GM19193 (cell line): ENCODE measurements around the gene POLR1G.

Experiments used
- POLR2A ChIP-seq: IDR thresholded peaks from 4 replicates; pipeline ENCODE4 v1.6.1; 2011; ENCODE audit not compliant: insufficient read depth, insufficient read length; ENCODE audit errors: extremely low read depth

POLR1G gene

DNA sequence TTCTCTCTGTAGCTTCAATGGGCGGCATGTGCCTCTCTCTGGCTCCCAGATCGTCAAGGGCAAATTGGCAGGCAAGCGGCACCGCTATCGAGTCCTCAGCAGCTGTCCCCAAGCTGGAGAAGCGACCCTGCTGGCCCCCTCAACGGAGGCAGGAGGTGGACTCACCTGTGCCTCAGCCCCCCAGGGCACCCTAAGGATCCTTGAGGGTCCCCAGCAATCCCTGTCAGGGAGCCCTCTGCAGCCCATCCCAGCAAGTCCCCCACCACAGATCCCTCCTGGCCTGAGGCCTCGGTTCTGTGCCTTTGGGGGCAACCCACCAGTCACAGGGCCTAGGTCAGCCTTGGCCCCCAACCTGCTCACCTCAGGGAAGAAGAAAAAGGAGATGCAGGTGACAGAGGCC is 1.7 kb downstream of the POLR1G start:
- no peak for TF ChIP-seq POLR2A

DNA sequence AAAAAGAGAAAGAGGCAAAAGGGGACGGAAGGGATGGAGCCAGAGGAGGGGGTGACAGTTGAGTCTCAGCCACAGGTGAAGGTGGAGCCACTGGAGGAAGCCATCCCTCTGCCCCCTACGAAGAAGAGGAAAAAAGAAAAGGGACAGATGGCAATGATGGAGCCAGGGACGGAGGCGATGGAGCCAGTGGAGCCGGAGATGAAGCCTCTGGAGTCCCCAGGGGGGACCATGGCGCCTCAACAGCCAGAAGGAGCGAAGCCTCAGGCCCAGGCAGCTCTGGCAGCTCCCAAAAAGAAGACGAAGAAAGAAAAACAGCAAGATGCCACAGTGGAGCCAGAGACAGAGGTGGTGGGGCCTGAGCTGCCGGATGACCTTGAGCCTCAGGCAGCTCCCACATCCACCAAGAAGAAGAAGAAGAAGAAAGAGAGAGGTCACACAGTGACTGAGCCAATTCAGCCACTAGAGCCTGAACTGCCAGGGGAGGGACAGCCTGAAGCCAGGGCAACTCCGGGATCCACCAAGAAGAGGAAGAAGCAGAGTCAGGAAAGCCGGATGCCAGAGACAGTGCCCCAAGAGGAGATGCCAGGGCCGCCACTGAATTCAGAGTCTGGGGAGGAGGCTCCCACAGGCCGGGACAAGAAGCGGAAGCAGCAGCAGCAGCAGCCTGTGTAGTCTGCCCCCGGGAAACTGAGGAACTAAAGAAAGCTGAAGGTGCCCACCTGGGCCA is 2.5 kb downstream of the POLR1G start:
- TF ChIP-seq POLR2A, result no peak

DNA sequence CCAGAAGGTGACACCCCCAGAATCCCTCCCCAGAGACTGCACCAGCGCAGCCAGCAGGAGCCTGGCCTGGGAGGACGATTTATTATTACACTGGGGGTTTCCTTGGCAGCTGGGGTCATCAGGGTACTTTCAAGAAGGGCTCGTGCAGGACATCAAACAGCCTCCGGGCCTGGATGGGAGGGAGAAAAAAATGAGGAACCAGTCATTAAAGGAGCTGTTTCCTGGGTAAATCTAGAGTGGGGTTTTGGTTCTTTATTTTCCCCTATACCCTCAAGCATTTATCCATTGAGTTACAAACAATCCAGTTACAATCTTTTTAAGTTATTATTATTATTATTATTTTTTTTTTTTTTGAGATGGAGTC is 3.1 kb downstream of the POLR1G start:
- no peak for TF ChIP-seq POLR2A

DNA sequence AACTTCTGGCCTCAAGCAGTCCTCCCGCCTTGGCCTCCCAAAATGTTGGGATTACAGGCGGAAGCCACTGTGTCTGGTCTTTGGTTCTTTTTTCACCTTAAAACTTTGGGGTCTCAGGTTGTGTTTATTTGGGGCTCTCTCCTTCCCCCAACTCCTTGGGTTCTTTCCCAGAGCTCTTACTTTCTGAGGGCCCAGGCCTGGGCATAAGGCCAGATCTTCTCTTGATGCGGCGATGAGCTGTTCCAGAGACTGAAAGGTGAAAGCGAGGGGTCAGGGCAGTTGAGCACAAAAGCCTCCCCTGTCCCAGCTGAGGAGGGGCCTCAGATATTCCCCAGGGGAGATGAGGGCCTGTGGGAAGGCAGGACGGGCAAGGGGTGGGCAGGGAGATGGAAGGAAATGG is 7.1 kb downstream of the POLR1G start:
- no peak for TF ChIP-seq POLR2A

DNA sequence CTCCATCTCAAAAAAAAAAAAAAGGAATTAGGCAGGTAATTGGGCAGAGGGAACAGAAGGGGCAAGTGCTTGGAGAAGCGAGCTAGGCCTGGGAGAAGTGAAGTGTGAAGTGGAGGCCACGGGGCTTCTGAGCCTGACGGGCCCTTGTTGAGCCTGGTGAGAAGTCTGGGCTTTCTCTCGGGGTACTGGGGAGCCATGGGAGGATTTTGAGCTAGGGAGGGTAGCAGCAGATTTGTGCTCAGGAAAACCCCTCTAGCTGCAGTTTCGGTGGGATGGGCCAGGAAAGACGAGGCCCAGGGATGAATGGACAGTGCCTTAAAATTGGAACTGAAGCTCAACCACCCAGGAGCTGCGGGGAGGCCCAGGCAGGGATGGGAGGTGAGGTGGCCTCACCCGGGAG is 8.0 kb downstream of the POLR1G start:
- no peak for TF ChIP-seq POLR2A

DNA sequence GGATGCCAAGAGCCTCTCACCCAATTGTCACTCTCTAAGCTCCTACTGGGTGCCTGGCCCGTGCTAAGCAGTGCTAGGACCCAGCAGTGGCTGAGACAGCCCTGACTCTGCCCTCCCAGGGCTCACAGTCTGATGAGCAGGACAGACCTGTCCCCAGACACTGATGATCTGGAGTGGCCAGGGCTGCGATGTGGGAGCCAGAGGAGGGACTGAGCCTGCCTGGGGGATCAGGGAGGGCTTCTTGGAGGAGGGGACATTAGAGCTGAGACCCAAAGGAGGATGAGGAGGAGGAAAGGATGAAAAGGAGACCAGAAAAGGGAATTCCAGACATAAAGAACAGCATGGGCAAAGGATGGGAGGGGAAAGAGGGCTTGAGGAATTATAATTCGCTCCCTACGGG is 10.7 kb downstream of the POLR1G start:
- TF ChIP-seq POLR2A, result no peak

DNA sequence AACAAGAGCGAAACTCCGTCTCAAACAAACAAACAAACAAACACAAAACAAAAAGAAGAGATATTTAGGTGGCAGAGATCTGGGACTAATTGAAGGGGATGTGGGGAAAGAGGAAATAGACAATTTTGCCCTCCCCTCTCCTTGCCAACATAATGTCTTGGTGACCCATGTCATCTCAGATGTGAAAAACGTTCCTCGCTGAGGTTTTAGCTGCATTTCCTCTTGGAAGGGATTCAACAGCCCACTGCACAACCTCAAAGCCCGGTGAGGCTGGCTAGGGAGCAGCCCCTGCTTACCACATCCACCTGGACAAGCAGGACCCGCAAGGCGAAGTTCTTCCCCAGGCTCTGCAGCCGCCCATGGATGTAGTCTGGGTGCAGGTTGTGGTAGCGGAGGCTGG is 12.4 kb downstream of the POLR1G start:
- no peak for TF ChIP-seq POLR2A

DNA sequence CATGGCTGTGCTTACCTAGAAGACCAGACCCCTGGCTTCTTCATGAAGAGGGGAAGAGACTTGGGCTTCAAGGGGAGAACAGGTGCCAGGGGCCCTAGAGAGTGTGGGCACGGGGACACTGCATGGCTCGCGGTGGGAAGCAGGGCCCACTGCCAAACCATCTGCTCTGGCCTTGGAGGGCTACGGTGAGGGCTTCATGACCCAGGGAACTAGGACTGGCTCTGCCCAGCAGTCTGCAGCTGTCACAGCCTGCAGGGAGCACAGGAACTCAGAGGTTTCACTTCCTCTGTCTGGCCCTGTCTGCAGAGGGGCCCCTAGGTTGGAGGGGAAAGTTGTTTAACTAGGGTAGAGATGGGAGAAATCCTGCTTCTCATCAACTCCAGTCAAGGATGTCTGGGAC is 13.0 kb downstream of the POLR1G start:
- TF ChIP-seq POLR2A, result no peak

DNA sequence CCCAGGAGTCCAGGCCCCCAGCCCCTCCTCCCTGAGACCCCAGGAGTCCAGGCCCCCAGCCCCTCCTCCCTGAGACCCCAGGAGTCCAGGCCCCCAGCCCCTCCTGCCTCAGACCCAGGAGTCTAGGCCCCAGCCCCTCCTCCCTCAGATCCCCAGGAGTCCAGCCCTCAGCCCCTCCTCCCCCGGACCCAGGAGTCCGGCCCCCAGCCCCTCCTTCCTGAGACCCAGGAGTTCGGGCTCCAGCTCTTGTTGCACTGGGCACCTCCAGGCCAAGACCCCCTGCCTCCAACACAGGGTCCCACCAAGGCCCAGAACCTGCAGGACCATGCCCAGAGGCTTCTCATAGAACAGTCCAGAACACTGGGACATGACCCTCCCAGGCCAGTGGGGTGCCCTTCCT is 13.5 kb downstream of the POLR1G start:
- no peak for TF ChIP-seq POLR2A

DNA sequence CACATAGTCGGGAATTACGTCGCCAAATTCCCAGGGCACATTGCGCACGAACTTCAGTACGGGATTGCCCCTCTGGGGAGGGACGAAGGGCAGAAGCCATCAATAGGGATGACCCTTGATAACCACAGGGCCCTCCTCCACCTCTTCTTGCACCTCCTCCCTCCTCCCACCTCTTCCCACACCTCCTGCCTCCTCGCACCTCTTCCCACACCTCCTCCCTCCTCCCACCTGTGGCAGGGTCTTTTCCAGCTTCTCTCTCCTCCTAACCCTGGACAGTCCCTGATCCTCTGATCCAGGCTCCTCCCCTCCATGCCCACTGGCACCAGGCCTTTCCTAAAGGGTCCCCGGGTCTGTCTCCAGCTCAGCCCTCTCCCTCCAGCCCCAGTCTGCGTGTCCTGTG is 13.9 kb downstream of the POLR1G start:
- no peak for TF ChIP-seq POLR2A

DNA sequence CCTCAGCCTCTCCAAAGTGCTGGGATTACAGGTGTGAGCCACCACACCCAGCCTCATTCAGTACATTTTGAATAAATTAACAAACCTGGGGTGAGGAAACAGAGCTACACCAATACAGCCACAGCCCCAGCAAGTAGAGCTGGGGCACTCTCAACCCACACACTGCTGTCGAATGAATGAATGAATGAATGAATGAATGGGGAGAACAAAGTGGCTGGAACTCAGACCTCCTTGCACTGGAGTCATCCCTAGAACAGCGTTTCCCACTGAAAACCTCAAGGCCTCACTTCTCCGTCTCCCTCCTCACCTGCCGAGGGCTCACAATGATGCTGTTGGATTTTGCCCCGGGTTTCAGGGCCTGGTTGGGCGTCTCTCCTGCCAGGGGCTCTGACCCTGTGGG is 14.4 kb downstream of the POLR1G start:
- TF ChIP-seq POLR2A, result no peak

DNA sequence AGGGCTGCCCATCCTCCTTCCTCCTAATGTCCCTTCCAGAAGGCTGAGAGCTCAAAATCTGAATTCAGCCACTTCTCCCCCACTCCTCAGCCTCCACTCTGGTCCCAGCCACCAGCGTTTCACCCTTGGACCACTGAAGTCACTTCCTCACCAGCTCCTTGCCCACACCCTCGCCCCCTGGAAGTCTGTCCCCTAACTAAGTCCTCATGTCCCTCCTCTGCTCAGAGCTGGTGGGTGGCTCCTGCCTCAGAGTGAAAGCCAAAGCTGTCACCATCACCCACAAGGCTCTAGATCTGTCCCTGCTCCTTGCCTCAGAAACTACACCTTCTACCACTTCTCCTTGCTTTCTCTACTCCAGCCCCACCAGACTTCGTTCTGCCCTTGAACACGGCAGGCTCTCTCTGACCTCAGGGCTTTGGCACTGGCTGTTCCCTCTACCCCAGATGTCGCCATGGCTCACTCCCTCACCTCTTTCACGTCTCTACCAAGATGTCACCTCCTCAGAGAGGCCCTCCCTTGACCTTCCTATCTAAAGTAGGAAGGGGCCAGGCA is 15.6 kb downstream of the POLR1G start:
- TF ChIP-seq POLR2A, result no peak

DNA sequence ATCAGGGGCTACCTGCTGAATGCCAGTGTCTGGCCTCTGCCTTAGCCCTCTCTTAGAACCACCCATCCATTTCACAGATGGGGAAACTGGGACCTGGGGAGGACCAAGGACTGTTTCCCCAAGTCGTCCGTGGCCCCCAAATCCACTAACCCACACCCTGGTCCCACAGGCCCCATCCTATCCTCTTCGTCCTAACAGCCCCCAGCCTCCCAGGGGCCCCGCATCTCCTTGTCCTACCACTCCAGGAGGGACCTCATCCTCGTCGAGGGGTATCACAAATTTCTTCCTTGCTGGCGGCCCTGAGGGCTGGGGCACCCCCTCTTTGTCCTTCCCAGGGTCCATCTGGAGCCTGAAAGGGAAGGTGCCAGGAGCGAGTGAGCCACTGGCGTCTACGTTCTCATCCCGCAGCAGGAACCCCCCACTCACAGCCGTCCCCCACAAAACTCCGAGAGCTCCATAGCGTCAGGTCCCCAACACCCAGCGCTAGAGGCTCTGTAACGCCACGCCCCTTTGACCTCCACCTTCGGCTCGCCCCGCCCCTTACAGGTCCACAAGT is 16.7 kb downstream of the POLR1G start:
- TF ChIP-seq POLR2A, result no peak

DNA sequence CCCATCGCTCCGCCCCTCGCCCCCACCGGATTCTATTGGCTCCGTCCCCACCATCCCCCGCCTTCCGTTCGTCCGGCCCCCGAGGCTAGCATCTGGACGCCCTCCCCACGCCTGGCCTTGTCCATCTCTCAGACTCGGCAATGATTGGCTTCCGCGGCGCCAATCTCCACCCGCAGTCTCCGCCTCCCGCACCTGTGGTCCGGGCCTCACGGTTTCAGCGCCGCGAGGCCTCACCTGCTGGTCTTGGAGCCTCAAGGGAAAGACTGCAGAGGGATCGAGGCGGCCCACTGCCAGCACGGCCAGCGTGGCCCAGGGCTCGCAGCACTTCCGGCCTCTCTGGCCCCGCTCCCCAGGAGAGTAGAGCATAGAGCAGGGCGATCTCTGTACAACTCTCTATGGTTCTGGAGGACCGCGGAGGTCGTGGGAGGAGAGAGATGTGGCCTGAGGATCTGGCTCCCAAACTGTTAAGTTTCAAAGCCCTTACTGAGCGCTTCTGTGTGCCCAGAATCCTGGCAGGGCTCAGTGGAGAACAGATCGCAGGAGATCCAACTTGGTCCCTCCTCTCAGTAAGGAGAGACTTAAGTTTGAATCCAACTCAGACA is 17.2 kb downstream of the POLR1G start, which contains the start of gene ERCC1:
ERCC1 (minus strand) TSS at position 329 of the 602 bp plus-strand sequence. CDS start 543 bp downstream, outside the sequence.
- TF ChIP-seq POLR2A, result peak; percentile 85

DNA sequence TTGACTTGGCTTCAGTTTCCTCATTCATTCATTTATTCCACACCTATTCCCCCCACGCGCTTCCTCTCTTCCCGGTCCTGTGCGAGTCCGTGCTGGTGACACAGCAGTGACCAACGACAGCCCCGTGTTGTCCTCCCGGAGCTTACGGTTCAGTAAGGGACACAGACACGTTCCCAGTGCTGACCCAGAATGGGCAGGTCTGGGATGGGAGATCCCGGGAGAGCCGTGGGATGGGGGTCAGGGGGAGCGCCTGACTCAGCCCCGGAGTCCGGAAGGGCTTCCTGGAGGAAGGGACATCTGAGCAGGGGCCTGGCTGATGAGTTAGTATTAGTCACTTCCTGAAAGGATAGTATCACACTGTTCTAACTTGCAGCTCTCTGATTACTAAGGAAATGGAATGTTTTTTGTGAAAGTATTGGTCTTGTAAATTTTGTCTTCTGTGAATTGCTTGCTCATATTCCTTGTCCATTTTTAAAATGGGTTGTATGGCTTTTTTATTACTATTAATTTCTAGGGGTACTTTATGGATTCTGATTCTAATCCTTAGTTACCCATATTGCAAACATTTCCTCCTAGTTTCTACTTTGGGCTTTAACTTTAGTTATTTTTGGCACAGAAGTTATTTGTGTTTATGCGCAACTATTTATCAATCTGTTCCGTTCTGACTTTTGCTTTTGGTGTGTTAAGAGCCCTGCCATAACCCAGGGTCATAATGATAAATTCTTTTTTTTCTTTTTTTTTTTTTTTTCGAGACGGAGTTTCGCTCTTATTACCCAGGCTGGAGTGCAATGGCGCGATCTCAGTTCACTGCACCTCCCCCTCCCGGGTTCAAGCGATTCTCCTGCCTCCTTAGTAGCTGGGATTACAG is 18.0 kb downstream of the POLR1G start:
- no peak for TF ChIP-seq POLR2A
